HG03060 (cell line): ENCODE data around the gene PPM1L.
"Not testable (repeated sequence)": the region's sequence is repeated elsewhere in the genome, so short reads cannot be mapped to it uniquely, and the experiment has no call there.

ENCODE experiments used
- ATAC-seq: cut with Tn5 transposase; IDR thresholded peaks from one replicate; pipeline ENCODE4 v1.9.1; 2021; ENCODE audit warnings: low read depth, moderate number of reproducible peaks; ENCODE audit not compliant: unreplicated experiment

The PPM1L gene

GRCh38 chr3:160973067-160973809, 217.2 kb downstream of the PPM1L start:
- ATAC-seq: no peak

GRCh38 chr3:160977773-160978172, 221.7 kb downstream of the PPM1L start:
- ATAC-seq: no peak

GRCh38 chr3:160980740-160981139, 224.7 kb downstream of the PPM1L start:
- peak; percentile 43 for ATAC-seq

GRCh38 chr3:160981217-160981938, 225.3 kb downstream of the PPM1L start:
- ATAC-seq: peak; percentile 71

GRCh38 chr3:160982491-160982890, 226.5 kb downstream of the PPM1L start:
- ATAC-seq: no peak

GRCh38 chr3:160983900-160984299, 227.9 kb downstream of the PPM1L start:
- not testable (repeated sequence) for ATAC-seq

GRCh38 chr3:160986069-160986468, 230.0 kb downstream of the PPM1L start:
- no peak for ATAC-seq

GRCh38 chr3:160987982-160988964, 232.2 kb downstream of the PPM1L start:
- ATAC-seq: no peak

- ATAC-seq: no peak
These were observed 234.4 kb downstream of the PPM1L start for GRCh38 chr3:160990446-160990845.

GRCh38 chr3:160992712-160993111, 236.7 kb downstream of the PPM1L start:
- ATAC-seq: no peak

GRCh38 chr3:160996811-160997210, 240.8 kb downstream of the PPM1L start:
- ATAC-seq: no peak

- ATAC-seq: no peak
These were observed 242.6 kb downstream of the PPM1L start for GRCh38 chr3:160998581-160998980.

GRCh38 chr3:160999274-160999673, 243.2 kb downstream of the PPM1L start:
- ATAC-seq: no peak

- no peak for ATAC-seq
These were observed 252.1 kb downstream of the PPM1L start for GRCh38 chr3:161008086-161008485.

GRCh38 chr3:161010151-161010550, 254.1 kb downstream of the PPM1L start:
- ATAC-seq: not testable (repeated sequence)

- no peak for ATAC-seq
These were observed 259.1 kb downstream of the PPM1L start for GRCh38 chr3:161014843-161015749.

GRCh38 chr3:161016417-161017313, 260.6 kb downstream of the PPM1L start:
- no peak for ATAC-seq

- ATAC-seq: no peak
These were observed 261.9 kb downstream of the PPM1L start for GRCh38 chr3:161017971-161018370.

GRCh38 chr3:161020256-161020655, 264.2 kb downstream of the PPM1L start:
- ATAC-seq: no peak
